Suppressor macrophage treated with lipopolysaccharide for 4 hours (primary cell): ENCODE measurements around the gene RNF121.

Experiments
- DNase-seq: peaks from one replicate; pipeline ENCODE4 v3.0.0-alpha.2; 2020

The RNF121 gene

GRCh38 chr11:72039856-72040401 lies 111.1 kb downstream of the RNF121 start:
- DNase-seq, result no peak

DNA sequence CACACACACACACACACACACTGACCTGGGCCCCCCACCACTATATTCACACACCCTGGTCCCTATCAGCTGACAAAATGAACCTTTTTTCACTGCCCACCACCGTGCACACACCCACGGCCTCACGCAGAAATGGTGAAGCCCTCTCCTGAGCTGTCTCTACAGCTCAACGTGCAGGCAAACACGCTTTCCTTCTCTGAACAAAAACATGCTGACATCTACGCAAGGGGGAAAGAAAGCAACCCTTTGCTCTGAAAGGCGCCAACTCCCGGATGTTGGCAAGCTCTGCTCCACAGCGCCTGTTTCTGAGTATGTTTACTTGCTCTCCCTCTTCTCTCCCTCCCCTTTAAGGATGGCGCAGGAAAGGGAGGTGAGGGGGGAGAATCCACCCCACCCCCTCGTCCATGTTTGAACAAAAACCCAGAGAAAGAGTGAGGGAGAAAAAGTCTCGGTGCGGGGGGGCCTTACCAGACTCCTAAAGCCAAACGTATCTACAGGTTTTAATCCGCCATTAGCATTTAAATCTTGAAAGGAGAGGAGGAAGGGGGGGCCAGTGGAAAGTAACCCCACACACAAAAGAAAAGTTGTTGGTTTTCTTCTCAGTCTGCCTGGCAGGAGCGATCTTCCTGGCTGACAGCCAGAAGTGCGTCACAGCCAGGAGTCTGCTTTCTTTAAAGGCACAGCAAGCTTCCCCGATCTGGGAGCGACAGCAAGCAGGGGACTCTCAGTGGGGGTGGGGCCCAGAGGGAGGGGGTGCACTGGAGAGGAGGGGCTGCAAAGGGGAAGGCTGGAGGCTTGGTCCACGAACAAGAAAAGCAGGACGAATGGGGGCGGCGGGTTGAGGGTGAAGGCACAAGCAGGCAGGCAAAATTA lies 111.9 kb downstream of the RNF121 start:
- DNase-seq, result peak; percentile 82

- peak; percentile 17 for DNase-seq
These were observed 112.7 kb downstream of the RNF121 start for GRCh38 chr11:72041364-72042063.

- no peak for DNase-seq
These were observed 113.4 kb downstream of the RNF121 start for GRCh38 chr11:72042064-72042745.

- DNase-seq, result no peak
These were observed 117.0 kb downstream of the RNF121 start for GRCh38 chr11:72045849-72046248.
